Activated T-helper 1 cell treated with anti-CD3 and anti-CD28 coated beads, Interleukin-12 subunit alpha, Interleukin-12 subunit beta, Interleukin-2, Interleukin-4 antibody, amounts not matched to agents 30 ng/mL and 10 ng/mL and 1 ng/mL, durations not matched to agents 14 hours and 24 hours and 36 hours (primary cell): ENCODE results near the gene SLC44A5. TPM values are rescaled to one million over a fixed set of nuclear protein-coding genes. Genes with fewer than 3 reads are reported as not detected.

ENCODE experiments used
- DNase-seq: peaks from one replicate; pipeline ENCODE4 v3.0.0; 2021; ENCODE audit warnings: low spot score
- H3K27ac Mint-ChIP-seq: one replicate; pipeline ENCODE4 v1.8.0; 2021; ENCODE audit warnings: mild to moderate bottlenecking, mixed read lengths
- H3K27me3 Mint-ChIP-seq: one replicate; pipeline ENCODE4 v1.8.0; 2022; ENCODE audit warnings: mild to moderate bottlenecking, moderate library complexity, mixed read lengths; ENCODE audit not compliant: insufficient read depth
- H3K36me3 Mint-ChIP-seq: one replicate; pipeline ENCODE4 v1.8.0; 2021; ENCODE audit warnings: low read depth, mixed read lengths
- H3K4me1 Mint-ChIP-seq: one replicate; pipeline ENCODE4 v1.8.0; 2021; ENCODE audit warnings: low read depth, mixed read lengths
- H3K4me3 Mint-ChIP-seq: one replicate; pipeline ENCODE4 v1.8.0; 2021; ENCODE audit warnings: mild to moderate bottlenecking, moderate library complexity, mixed read lengths
- H3K9me3 Mint-ChIP-seq: one replicate; pipeline ENCODE4 v1.8.0; 2021; ENCODE audit warnings: mixed read lengths
- intact Hi-C: fragments of 100-400 bp; cut with micrococcal nuclease; formaldehyde crosslinking; loops from one replicate; pipeline ENCODE4 v1.15.1; 2024
- total RNA-seq: library from RNA; stranded (reverse); gene quantifications from 2 replicates; pipeline ENCODE4 v1.2.3, GENCODE V29; 2022

SLC44A5 gene
- total RNA-seq, 1 donor from 2014 or later: not detected

- DNase-seq: no peak
- H3K9me3 Mint-ChIP-seq: no peaks in the 10 kb centered on the region
- intact Hi-C loops: no loop called here
- no peaks in the 10 kb centered on the region for H3K4me1 Mint-ChIP-seq
- no peaks in the 10 kb centered on the region for H3K27me3 Mint-ChIP-seq
- no peak overlapping the region for H3K27ac Mint-ChIP-seq
- no peak overlapping the region for H3K4me3 Mint-ChIP-seq
- H3K36me3 Mint-ChIP-seq: no peaks in the 10 kb centered on the region
Observed at GRCh38 chr1:75531570-75531969, 79.3 kb downstream of the SLC44A5 start.

GRCh38 chr1:75529488-75529887 lies 81.4 kb downstream of the SLC44A5 start:
- no peak overlapping the region for H3K4me3 Mint-ChIP-seq
- intact Hi-C loops: no loop called here
- no peak overlapping the region for H3K27ac Mint-ChIP-seq
- H3K36me3 Mint-ChIP-seq: no peaks in the 10 kb centered on the region
- no peaks in the 10 kb centered on the region for H3K4me1 Mint-ChIP-seq
- H3K27me3 Mint-ChIP-seq: no peaks in the 10 kb centered on the region
- DNase-seq: no peak
- H3K9me3 Mint-ChIP-seq: no peaks in the 10 kb centered on the region

- Mint-ChIP-seq H3K36me3 (no peaks in the 10 kb centered on the region), H3K9me3 (no peaks in the 10 kb centered on the region), H3K27me3 (no peaks in the 10 kb centered on the region), H3K27ac (no peak overlapping the region), H3K4me3 (no peak overlapping the region), H3K4me1 (no peaks in the 10 kb centered on the region)
- DNase-seq: no peak
- intact Hi-C loops: no loop called here
Observed at GRCh38 chr1:75528001-75528400, 82.9 kb downstream of the SLC44A5 start.

- Mint-ChIP-seq H3K4me3 (no peak overlapping the region), H3K9me3 (no peaks in the 10 kb centered on the region), H3K4me1 (no peaks in the 10 kb centered on the region), H3K27ac (no peak overlapping the region), H3K27me3 (no peaks in the 10 kb centered on the region), H3K36me3 (no peaks in the 10 kb centered on the region)
- intact Hi-C loops: no loop called here
- no peak for DNase-seq
Observed at GRCh38 chr1:75522389-75522788, 88.5 kb downstream of the SLC44A5 start.

GRCh38 chr1:75521658-75522057 lies 89.3 kb downstream of the SLC44A5 start:
- Mint-ChIP-seq H3K27me3 (peaks cover 3% of the 10 kb centered on the region), H3K27ac (no peak overlapping the region), H3K36me3 (no peaks in the 10 kb centered on the region), H3K4me1 (no peaks in the 10 kb centered on the region), H3K4me3 (no peak overlapping the region), H3K9me3 (no peaks in the 10 kb centered on the region)
- DNase-seq: no peak
- intact Hi-C loops: no loop called here

GRCh38 chr1:75520862-75521475 lies 89.9 kb downstream of the SLC44A5 start:
- intact Hi-C loops: no loop called here
- Mint-ChIP-seq H3K4me3 (no peak overlapping the region), H3K9me3 (no peaks in the 10 kb centered on the region), H3K36me3 (no peaks in the 10 kb centered on the region), H3K27ac (no peak overlapping the region), H3K27me3 (peaks cover 3% of the 10 kb centered on the region), H3K4me1 (no peaks in the 10 kb centered on the region)
- no peak for DNase-seq

GRCh38 chr1:75519651-75520427 lies 91.1 kb downstream of the SLC44A5 start:
- H3K27ac Mint-ChIP-seq: no peak overlapping the region
- H3K36me3 Mint-ChIP-seq: no peaks in the 10 kb centered on the region
- H3K4me3 Mint-ChIP-seq: no peak overlapping the region
- no peaks in the 10 kb centered on the region for H3K9me3 Mint-ChIP-seq
- peaks cover 3% of the 10 kb centered on the region for H3K27me3 Mint-ChIP-seq
- intact Hi-C loops: no loop called here
- DNase-seq: no peak
- no peaks in the 10 kb centered on the region for H3K4me1 Mint-ChIP-seq

- no peaks in the 10 kb centered on the region for H3K36me3 Mint-ChIP-seq
- intact Hi-C loops: no loop called here
- DNase-seq: no peak
- peaks cover 3% of the 10 kb centered on the region for H3K27me3 Mint-ChIP-seq
- H3K27ac Mint-ChIP-seq: no peak overlapping the region
- no peaks in the 10 kb centered on the region for H3K4me1 Mint-ChIP-seq
- no peak overlapping the region for H3K4me3 Mint-ChIP-seq
- no peaks in the 10 kb centered on the region for H3K9me3 Mint-ChIP-seq
Observed at GRCh38 chr1:75518686-75519085, 92.2 kb downstream of the SLC44A5 start.

- intact Hi-C loops: no loop called here
- Mint-ChIP-seq H3K9me3 (no peaks in the 10 kb centered on the region), H3K27ac (no peak overlapping the region), H3K36me3 (no peaks in the 10 kb centered on the region), H3K4me1 (no peaks in the 10 kb centered on the region), H3K4me3 (no peak overlapping the region), H3K27me3 (peaks cover 3% of the 10 kb centered on the region)
- DNase-seq: no peak
Observed at GRCh38 chr1:75514270-75514669, 96.6 kb downstream of the SLC44A5 start.

GRCh38 chr1:75506976-75507375 lies 103.9 kb downstream of the SLC44A5 start:
- Mint-ChIP-seq H3K36me3 (no peaks in the 10 kb centered on the region), H3K27me3 (no peaks in the 10 kb centered on the region), H3K27ac (no peak overlapping the region), H3K4me1 (no peaks in the 10 kb centered on the region), H3K9me3 (no peaks in the 10 kb centered on the region), H3K4me3 (no peak overlapping the region)
- intact Hi-C loops: no loop called here
- DNase-seq: no peak

- no peak for DNase-seq
- Mint-ChIP-seq H3K4me1 (no peaks in the 10 kb centered on the region), H3K9me3 (no peaks in the 10 kb centered on the region), H3K27me3 (no peaks in the 10 kb centered on the region), H3K4me3 (no peak overlapping the region), H3K27ac (no peak overlapping the region), H3K36me3 (no peaks in the 10 kb centered on the region)
- intact Hi-C loops: no loop called here
Observed at GRCh38 chr1:75503221-75503974, 107.5 kb downstream of the SLC44A5 start.

- no peak for DNase-seq
- H3K9me3 Mint-ChIP-seq: no peaks in the 10 kb centered on the region
- H3K4me1 Mint-ChIP-seq: no peaks in the 10 kb centered on the region
- no peaks in the 10 kb centered on the region for H3K36me3 Mint-ChIP-seq
- no peak overlapping the region for H3K27ac Mint-ChIP-seq
- no peak overlapping the region for H3K4me3 Mint-ChIP-seq
- H3K27me3 Mint-ChIP-seq: no peaks in the 10 kb centered on the region
- intact Hi-C loops: no loop called here
Observed at GRCh38 chr1:75502776-75503175, 108.1 kb downstream of the SLC44A5 start.

GRCh38 chr1:75501577-75502295 lies 109.2 kb downstream of the SLC44A5 start:
- no peak for DNase-seq
- Mint-ChIP-seq H3K36me3 (no peaks in the 10 kb centered on the region), H3K27me3 (no peaks in the 10 kb centered on the region), H3K9me3 (no peaks in the 10 kb centered on the region), H3K4me3 (no peak overlapping the region), H3K27ac (no peak overlapping the region), H3K4me1 (no peaks in the 10 kb centered on the region)
- intact Hi-C loops: no loop called here
